ENCODE results near the gene ANGPT4.

GRCh38 chr20:834151-834746 lies 81.9 kb downstream of the ANGPT4 start:
- TF ChIP-seq EZH2phosphoT487 (IDR thresholded peaks at IDR 0.05; ENCODE audit: low read depth) = no peak
- no peak for TF ChIP-seq CTCF (IDR thresholded peaks at IDR 0.05; ENCODE audit: low read depth, low read length)
